HS-5 (cell line): ENCODE measurements around the gene SKA2.
"Not testable (repeated sequence)": the region's sequence is repeated elsewhere in the genome, so short reads cannot be mapped to it uniquely, and the experiment has no call there.

Experiments
- DNase-seq: peaks from one replicate; pipeline ENCODE4 v3.0.0-alpha.2; 2012; ENCODE audit warnings: low read depth

The SKA2 gene

GRCh38 chr17:59097876-59098275 lies 57.1 kb downstream of the SKA2 start:
- DNase-seq: no peak

GRCh38 chr17:59094861-59095530 lies 60.0 kb downstream of the SKA2 start:
- no peak for DNase-seq

- DNase-seq: peak; percentile 94
Measured at GRCh38 chr17:59093702-59094231, 61.2 kb downstream of the SKA2 start.

- DNase-seq: no peak
Measured at GRCh38 chr17:59093145-59093701, 61.8 kb downstream of the SKA2 start.

GRCh38 chr17:59090593-59090992 lies 64.4 kb downstream of the SKA2 start:
- DNase-seq: not testable (repeated sequence)

- DNase-seq: no peak
Measured at GRCh38 chr17:59084154-59084553, 70.8 kb downstream of the SKA2 start.

GRCh38 chr17:59074494-59074893 lies 80.5 kb downstream of the SKA2 start:
- DNase-seq: peak; percentile 65

- DNase-seq: no peak
Measured at GRCh38 chr17:59073972-59074371, 81.0 kb downstream of the SKA2 start.

- DNase-seq: no peak
Measured at GRCh38 chr17:59069856-59070255, 85.1 kb downstream of the SKA2 start.

- no peak for DNase-seq
Measured at GRCh38 chr17:59067756-59068155, 87.2 kb downstream of the SKA2 start.

GRCh38 chr17:59067340-59067739 lies 87.6 kb downstream of the SKA2 start:
- DNase-seq: no peak

GRCh38 chr17:59062509-59062908 lies 92.5 kb downstream of the SKA2 start:
- DNase-seq: no peak
